PC-9 (cell line): ENCODE data around the gene RNF10. TPM values are rescaled to one million over a fixed set of nuclear protein-coding genes. Genes with fewer than 3 reads are reported as not detected.

Experiments used
- BruUV-seq: library from RNA; stranded (reverse); fragments of 400-500 nt; replicated peaks from 2 replicates; lab custom pipeline; 2021; lab: Mats Ljungman, UMichigan
- CTCF ChIA-PET: fragments of 300-600 bp; sonication (Branson Sonifier 250); formaldehyde crosslinking; loops from one replicate; lab custom pipeline; 2022; ENCODE audit warnings: antibody characterized with exemption; lab: Charles Lee
- POLR2A ChIA-PET: fragments of 300-600 bp; sonication (Branson Sonifier 250); formaldehyde crosslinking; loops from one replicate; lab custom pipeline; 2022; ENCODE audit warnings: antibody characterized with exemption; ENCODE audit not compliant: unreplicated experiment; lab: Charles Lee
- DNase-seq, 2 experiments: peaks; one replicate each; pipeline versions ENCODE4 v3.0.0 to v3.0.0-alpha.2; 2015 to 2022; ENCODE audit warnings: mixed read lengths in 1 of 2
- H2AFZ ChIP-seq: fragments of 200-600 bp; sonication (generic); 2 replicates; pipeline ENCODE4 v1.8.1; 2017; ENCODE audit warnings: antibody characterized with exemption
- H3F3A ChIP-seq: fragments of 200-600 bp; sonication (generic); 2 replicates; pipeline ENCODE4 v1.8.1; 2017; ENCODE audit warnings: antibody characterized with exemption, mild to moderate bottlenecking, low read depth; ENCODE audit not compliant: insufficient read depth
- H3K27ac ChIP-seq: fragments of 200-600 bp; sonication (generic); 2 replicates; pipeline ENCODE4 v1.6.1; 2016; ENCODE audit warnings: mixed run types
- H3K27me3 ChIP-seq: fragments of 200-600 bp; sonication (generic); 2 replicates; pipeline ENCODE4 v1.6.1; 2016; ENCODE audit warnings: low read depth, mixed run types; ENCODE audit not compliant: insufficient read depth
- H3K36me3 ChIP-seq: fragments of 200-600 bp; sonication (generic); 2 replicates; pipeline ENCODE4 v1.6.1; 2016; ENCODE audit warnings: low read depth, mixed run types
- H3K4me1 ChIP-seq: fragments of 200-600 bp; sonication (generic); replicated peaks from 2 replicates; pipeline ENCODE4 v1.6.1; 2016; ENCODE audit warnings: mixed run types; ENCODE audit not compliant: insufficient read depth
- H3K4me2 ChIP-seq: fragments of 200-600 bp; sonication (generic); 2 replicates; pipeline ENCODE4 v1.6.1; 2017; ENCODE audit warnings: mixed run types
- H3K4me3 ChIP-seq: fragments of 200-600 bp; sonication (generic); 2 replicates; pipeline ENCODE4 v1.6.1; 2016; ENCODE audit warnings: mixed run types
- H3K79me2 ChIP-seq: fragments of 200-600 bp; sonication (generic); 2 replicates; pipeline ENCODE4 v1.6.1; 2017; ENCODE audit warnings: low read depth, mixed run types
- H3K9me2 ChIP-seq: fragments of 200-600 bp; sonication (generic); 2 replicates; pipeline ENCODE4 v1.8.1; 2017; ENCODE audit warnings: mild to moderate bottlenecking; ENCODE audit not compliant: insufficient read depth
- H3K9me3 ChIP-seq: fragments of 200-600 bp; sonication (generic); 2 replicates; pipeline ENCODE4 v1.8.1; 2016; ENCODE audit warnings: low read depth; ENCODE audit not compliant: insufficient read depth
- H4K20me1 ChIP-seq: fragments of 200-600 bp; sonication (generic); 2 replicates; pipeline ENCODE4 v1.8.1; 2017; ENCODE audit not compliant: insufficient read depth
- EZH2 ChIP-seq: fragments of 200-600 bp; sonication (generic); IDR thresholded peaks from 2 replicates; pipeline ENCODE4 v1.8.0; 2017; ENCODE audit warnings: antibody characterized with exemption, low read depth
- intact Hi-C: fragments of 100-400 bp; cut with micrococcal nuclease; formaldehyde crosslinking; loops from one replicate; pipeline ENCODE4 v1.10.0; 2022; ENCODE audit not compliant: unreplicated experiment
- total RNA-seq: library from RNA; stranded (reverse); gene quantifications from 2 replicates; pipeline ENCODE4 v1.2.3, GENCODE V29; 2021
- TF ChIP-seq, protein P1 (sequence below): fragments of 200-600 bp; sonication (generic); conservative IDR thresholded peaks from 2 replicates; pipeline ENCODE4 v1.6.1; 2017; ENCODE audit warnings: mixed run types, antibody characterized with exemption, mild to moderate bottlenecking, moderate library complexity

RNF10 gene
- total RNA-seq, 1 experiment from 2014 or later = 196 TPM

DNA sequence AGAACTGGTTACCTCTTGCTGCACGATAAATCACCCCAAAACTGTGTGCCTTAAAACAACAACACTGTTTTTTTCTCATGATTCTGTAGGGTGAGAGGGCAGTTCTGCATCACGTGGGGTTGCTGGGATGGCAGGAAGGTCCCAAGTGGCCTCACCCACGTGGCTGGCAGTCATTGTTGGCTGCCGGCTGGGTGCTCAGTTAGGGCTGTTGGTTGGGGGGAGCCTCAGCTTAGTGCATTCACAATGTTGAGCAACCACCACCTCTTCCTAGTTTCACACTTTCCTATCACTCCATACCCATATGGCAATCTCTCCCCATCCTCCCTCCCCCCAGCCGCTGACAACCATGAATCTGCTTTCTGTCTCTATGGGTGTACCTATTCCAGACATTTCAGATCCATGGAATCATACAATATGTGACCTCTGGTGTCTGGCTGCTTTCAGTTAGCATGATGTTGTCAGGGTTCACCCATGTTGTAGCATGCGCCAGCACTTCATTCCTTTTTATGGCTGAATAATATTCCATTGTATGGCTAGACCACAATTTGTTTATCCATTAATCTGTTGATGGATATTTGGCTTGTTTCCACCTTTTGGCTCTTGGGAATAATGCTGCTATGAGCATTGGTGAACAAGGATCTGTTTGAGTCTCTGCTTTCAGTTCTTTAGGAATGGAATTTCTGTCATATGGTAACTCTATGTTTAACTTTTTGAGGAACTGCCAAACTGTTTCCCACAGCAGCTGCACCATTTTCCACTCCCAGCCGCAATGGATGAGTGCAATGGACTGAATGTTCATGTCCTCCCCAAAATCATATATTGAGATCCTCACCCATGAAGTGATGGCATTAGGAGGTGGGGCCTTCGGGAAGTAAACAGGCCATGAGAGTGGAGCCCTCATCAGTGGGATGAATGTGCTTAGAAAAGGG lies 58.2 kb downstream of the RNF10 start:
- no peaks in the 10 kb centered on the region for H4K20me1 ChIP-seq
- DNase-seq = no peak
- H3K36me3 ChIP-seq = no peaks in the 10 kb centered on the region
- no peak overlapping the region for H3K4me3 ChIP-seq
- no peak overlapping the region for H3K27ac ChIP-seq
- H3K9me2 ChIP-seq = no peaks in the 10 kb centered on the region
- intact Hi-C loops = no loop called here
- CTCF ChIA-PET = no interaction called here
- no peak overlapping the region for H3K4me2 ChIP-seq
- H3K4me1 ChIP-seq = no peaks in the 10 kb centered on the region
- H2AFZ ChIP-seq = no peak overlapping the region
- no peak for TF ChIP-seq EZH2
- TF ChIP-seq, protein P1, sequence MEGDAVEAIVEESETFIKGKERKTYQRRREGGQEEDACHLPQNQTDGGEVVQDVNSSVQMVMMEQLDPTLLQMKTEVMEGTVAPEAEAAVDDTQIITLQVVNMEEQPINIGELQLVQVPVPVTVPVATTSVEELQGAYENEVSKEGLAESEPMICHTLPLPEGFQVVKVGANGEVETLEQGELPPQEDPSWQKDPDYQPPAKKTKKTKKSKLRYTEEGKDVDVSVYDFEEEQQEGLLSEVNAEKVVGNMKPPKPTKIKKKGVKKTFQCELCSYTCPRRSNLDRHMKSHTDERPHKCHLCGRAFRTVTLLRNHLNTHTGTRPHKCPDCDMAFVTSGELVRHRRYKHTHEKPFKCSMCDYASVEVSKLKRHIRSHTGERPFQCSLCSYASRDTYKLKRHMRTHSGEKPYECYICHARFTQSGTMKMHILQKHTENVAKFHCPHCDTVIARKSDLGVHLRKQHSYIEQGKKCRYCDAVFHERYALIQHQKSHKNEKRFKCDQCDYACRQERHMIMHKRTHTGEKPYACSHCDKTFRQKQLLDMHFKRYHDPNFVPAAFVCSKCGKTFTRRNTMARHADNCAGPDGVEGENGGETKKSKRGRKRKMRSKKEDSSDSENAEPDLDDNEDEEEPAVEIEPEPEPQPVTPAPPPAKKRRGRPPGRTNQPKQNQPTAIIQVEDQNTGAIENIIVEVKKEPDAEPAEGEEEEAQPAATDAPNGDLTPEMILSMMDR = no peak
- H3K79me2 ChIP-seq = no peaks in the 10 kb centered on the region
- no peaks in the 10 kb centered on the region for H3F3A ChIP-seq
- BruUV-seq = no TSS peak
- POLR2A ChIA-PET = no interaction called here
- H3K27me3 ChIP-seq = no peaks in the 10 kb centered on the region
- no peaks in the 10 kb centered on the region for H3K9me3 ChIP-seq

DNA sequence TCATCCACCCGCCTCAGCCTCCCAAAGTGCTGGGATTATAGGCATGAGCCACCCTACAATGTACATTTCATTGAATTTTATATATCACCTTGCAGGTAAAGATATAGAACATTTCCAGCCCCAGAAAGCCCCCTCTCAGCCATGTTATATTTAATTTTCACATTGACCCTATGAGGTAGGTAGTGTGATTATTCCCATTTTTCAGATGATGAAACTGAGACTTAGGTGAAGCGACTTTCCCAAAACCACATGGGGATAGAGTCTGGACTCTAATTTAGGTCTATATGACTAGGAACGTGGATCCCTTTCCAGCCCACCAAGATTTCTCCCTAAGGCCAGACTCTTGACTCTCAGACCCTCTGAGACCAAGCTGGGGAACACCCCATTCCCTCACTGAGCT lies 62.7 kb downstream of the RNF10 start:
- TF ChIP-seq, protein P1 = no peak
- TF ChIP-seq EZH2 = no peak
- CTCF ChIA-PET = interaction anchor here (0.6 kb wide), 1 partner anchor 170 kb away, joined by 4 read pairs; no protein-coding TSS in a partner anchor
- POLR2A ChIA-PET = no interaction called here
- H3K79me2 ChIP-seq = no peaks in the 10 kb centered on the region
- H3K9me3 ChIP-seq = no peaks in the 10 kb centered on the region
- H3K9me2 ChIP-seq = no peaks in the 10 kb centered on the region
- H3K4me1 ChIP-seq = peaks cover 15% of the 10 kb centered on the region
- no peak overlapping the region for H3K4me2 ChIP-seq
- H2AFZ ChIP-seq = no peak overlapping the region
- H3F3A ChIP-seq = peaks cover 8% of the 10 kb centered on the region; the same call in 1 of the 2 replicates
- no peak for DNase-seq
- H3K36me3 ChIP-seq = no peaks in the 10 kb centered on the region
- H3K27me3 ChIP-seq = no peaks in the 10 kb centered on the region
- intact Hi-C loops = no loop called here
- BruUV-seq = no TSS peak
- H4K20me1 ChIP-seq = no peaks in the 10 kb centered on the region
- no peak overlapping the region for H3K27ac ChIP-seq
- no peak overlapping the region for H3K4me3 ChIP-seq

DNA sequence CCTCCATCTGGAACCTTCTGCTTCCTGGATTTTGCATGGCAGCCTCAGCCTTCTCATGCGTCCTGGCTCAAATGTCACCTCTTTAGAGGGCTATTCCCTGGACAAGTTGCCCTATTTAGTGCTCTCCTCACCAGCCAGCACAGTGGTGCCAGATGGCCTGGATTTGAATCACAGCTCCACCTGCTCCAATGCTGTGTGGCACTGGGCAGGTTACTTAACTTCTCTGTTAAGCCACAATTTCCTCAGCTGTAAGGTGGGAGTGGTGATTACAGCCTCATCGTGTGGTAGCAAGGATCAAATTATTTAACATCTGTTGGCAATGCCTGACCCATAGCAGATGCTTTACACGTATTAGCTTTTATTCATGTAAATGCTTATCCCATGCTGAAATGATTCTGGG lies 63.7 kb downstream of the RNF10 start:
- no TSS peak for BruUV-seq
- Histone ChIP-seq H3K9me3 (no peaks in the 10 kb centered on the region), H3F3A (peaks cover 8% of the 10 kb centered on the region; the same call in 1 of the 2 replicates), H3K4me1 (peaks cover 25% of the 10 kb centered on the region), H3K36me3 (no peaks in the 10 kb centered on the region), H3K4me2 (no peak overlapping the region), H3K9me2 (no peaks in the 10 kb centered on the region), H3K27ac (no peak overlapping the region), H4K20me1 (no peaks in the 10 kb centered on the region), H2AFZ (no peak overlapping the region), H3K4me3 (no peak overlapping the region), H3K27me3 (no peaks in the 10 kb centered on the region), H3K79me2 (no peaks in the 10 kb centered on the region)
- no peak for DNase-seq
- CTCF ChIA-PET = interaction anchor here (0.7 kb wide), 1 partner anchor 130 kb away, joined by 4 read pairs; no protein-coding TSS in a partner anchor
- TF ChIP-seq, protein P1 = no peak
- no peak for TF ChIP-seq EZH2
- POLR2A ChIA-PET = no interaction called here
- intact Hi-C loops = no loop called here
